HepG2 (cell line): ENCODE data around the gene HAGH. TPM values are rescaled to one million over a fixed set of nuclear protein-coding genes. Genes with fewer than 3 reads are reported as not detected.

Experiments
- AKAP8 ChIP-seq: sonication (generic); formaldehyde crosslinking; IDR thresholded peaks from 2 replicates; pipeline ENCODE4 v1.5.1; 2020; ENCODE audit warnings: mild to moderate bottlenecking, missing genetic modification reagents
- ARNTL ChIP-seq: sonication (generic); formaldehyde crosslinking; IDR thresholded peaks from 2 replicates; pipeline ENCODE4 v1.4.0; 2020; ENCODE audit warnings: mild to moderate bottlenecking, missing genetic modification reagents
- ASH2L ChIP-seq: fragments of 300-600, 200-600 bp; sonication (generic); IDR thresholded peaks from 2 replicates; pipeline ENCODE4 v1.7.0; 2017; ENCODE audit warnings: low read depth, mild to moderate bottlenecking, moderate library complexity, mixed read lengths, low read length; ENCODE audit not compliant: insufficient read length
- BATF2 ChIP-seq: sonication (generic); formaldehyde crosslinking; IDR thresholded peaks from 2 replicates; pipeline ENCODE4 v1.8.0; 2022; ENCODE audit warnings: mild to moderate bottlenecking, missing genetic modification reagents, moderate library complexity
- DMTF1 ChIP-seq: sonication (generic); formaldehyde crosslinking; IDR thresholded peaks from 2 replicates; pipeline ENCODE4 v1.4.0; 2020; ENCODE audit warnings: mild to moderate bottlenecking, missing genetic modification reagents
- FOSL1 ChIP-seq: sonication (generic); formaldehyde crosslinking; IDR thresholded peaks from 2 replicates; pipeline ENCODE4 v1.9.0; 2021; ENCODE audit warnings: missing genetic modification reagents, borderline replicate concordance
- GPBP1L1 ChIP-seq: sonication (generic); formaldehyde crosslinking; IDR thresholded peaks from 2 replicates; pipeline ENCODE4 v1.5.0; 2020; ENCODE audit warnings: mild to moderate bottlenecking, missing genetic modification reagents
- NCOA1 ChIP-seq: sonication (generic); formaldehyde crosslinking; IDR thresholded peaks from 2 replicates; pipeline ENCODE4 v1.9.0; 2021; ENCODE audit warnings: missing genetic modification reagents
- NCOA2 ChIP-seq: sonication (generic); formaldehyde crosslinking; IDR thresholded peaks from 2 replicates; pipeline ENCODE4 v1.8.0; 2022; ENCODE audit warnings: inconsistent platforms
- NR2F6 ChIP-seq, 2 experiments: IDR thresholded peaks; 2 replicates each; pipeline ENCODE4 v1.6.1; 2016; ENCODE audit warnings: antibody characterized with exemption in 1 of 2, mild to moderate bottlenecking in 1 of 2
- PAXIP1 ChIP-seq: sonication (generic); formaldehyde crosslinking; conservative IDR thresholded peaks from 2 replicates; pipeline ENCODE4 v1.4.0; 2020; ENCODE audit warnings: mild to moderate bottlenecking, missing genetic modification reagents, moderate library complexity
- RXRB ChIP-seq: IDR thresholded peaks from 2 replicates; pipeline ENCODE4 v1.6.1; 2016; ENCODE audit warnings: borderline replicate concordance, missing genetic modification reagents, missing compliant biosample characterization
- THAP8 ChIP-seq: sonication (generic); formaldehyde crosslinking; IDR thresholded peaks from 2 replicates; pipeline ENCODE4 v1.5.1; 2020; ENCODE audit warnings: missing genetic modification reagents, mild to moderate bottlenecking, borderline replicate concordance
- XRCC5 ChIP-seq: fragments of 200-400 bp; formaldehyde crosslinking; optimal IDR thresholded peaks from 2 replicates; pipeline ENCODE3; 2017; ENCODE audit warnings: mild to moderate bottlenecking, low read length
- ZFP1 ChIP-seq: IDR thresholded peaks from 2 replicates; pipeline ENCODE4 v1.6.1; 2016
- ZFX ChIP-seq: sonication (generic); formaldehyde crosslinking; IDR thresholded peaks from 2 replicates; pipeline ENCODE4 v1.4.0; 2020; ENCODE audit warnings: mild to moderate bottlenecking, low read depth, missing genetic modification reagents, moderate library complexity
- ZGPAT ChIP-seq: IDR thresholded peaks from 2 replicates; pipeline ENCODE4 v1.6.1; 2016; ENCODE audit warnings: mild to moderate bottlenecking
- ZNF75D ChIP-seq: sonication (generic); formaldehyde crosslinking; IDR thresholded peaks from 2 replicates; pipeline ENCODE4 v1.8.1; 2023; ENCODE audit warnings: missing genetic modification reagents, mild to moderate bottlenecking, borderline replicate concordance
- ZSCAN12 ChIP-seq: sonication (generic); formaldehyde crosslinking; IDR thresholded peaks from 2 replicates; pipeline ENCODE4 v1.9.0; 2021; ENCODE audit warnings: mild to moderate bottlenecking, missing genetic modification reagents
- polyA plus RNA-seq, 8 experiments: library from polyadenylated mRNA; depleted of rRNA in 3 of 8; stranded (reverse) in 7 of 8; unstranded in 1 of 8; fragments of >200 nt; fragmentation: Illumina TruSeq in 4 of 8; extraction: Trizol in 4 of 8; gene quantifications; 2 replicates each; pipeline versions ENCODE4 v1.2.1 to v1.2.3, GENCODE V29; 2011 to 2016; ENCODE audit warnings: low read depth in 4 of 8, missing spikeins in 1 of 8, mixed read lengths in 1 of 8; ENCODE audit not compliant: insufficient read depth in 1 of 8
- total RNA-seq, 5 experiments: library from RNA; depleted of rRNA; stranded (reverse); fragments of >200 nt; fragmentation: Illumina TruSeq; extraction: Trizol; gene quantifications; 2 replicates each; pipeline ENCODE4 v1.2.3, GENCODE V29; 2016; ENCODE audit warnings: low read depth in 1 of 5

The HAGH gene
- total and polyA plus RNA-seq, 2 of the 13 experiments (the other 11 are each of a cell fraction or from before 2014, with no cell fraction given): 70.4 to 95.4 TPM

- TF ChIP-seq PAXIP1: peak; percentile 62; the same call in 1 of the 2 replicates
- TF ChIP-seq FOSL1 (CRISPR knock-in tag): peak; percentile 68; the same call in 1 of the 2 replicates
- no peak for TF ChIP-seq ZNF75D
- peak; percentile 66 for TF ChIP-seq NCOA2
- TF ChIP-seq AKAP8 (CRISPR knock-in tag): no peak
- no peak for TF ChIP-seq BATF2 (CRISPR knock-in tag)
- no peak for TF ChIP-seq THAP8 (CRISPR knock-in tag)
- no peak for TF ChIP-seq ZSCAN12 (CRISPR knock-in tag)
- TF ChIP-seq GPBP1L1: no peak
- TF ChIP-seq NCOA1 (CRISPR knock-in tag): no peak
- TF ChIP-seq ASH2L: peak; percentile 37
- 0 out of 2 replicates have a peak, but pooled peaks have one; percentile 39 for TF ChIP-seq ZGPAT
- TF ChIP-seq XRCC5: no peak
- TF ChIP-seq RXRB: peak; percentile 46; the same call in 1 of the 2 replicates
- peak; percentile 41 for TF ChIP-seq NR2F6 (IDR thresholded peaks at IDR 0.05)
- TF ChIP-seq NR2F6 (CRISPR knock-in tag; IDR thresholded peaks at IDR 0.05): no peak
- TF ChIP-seq DMTF1 (CRISPR knock-in tag): no peak
- TF ChIP-seq ZFX (CRISPR knock-in tag): no peak
- TF ChIP-seq ARNTL (CRISPR knock-in tag): 0 out of 2 replicates have a peak, but pooled peaks have one; percentile 24
- TF ChIP-seq ZFP1 (CRISPR knock-in tag): no peak
Observed at GRCh38 chr16:1870365-1871082, 43.9 kb upstream of the HAGH start (continued).
